NCI-H2196 (cell line): ENCODE results near the gene HSPA6.
"Not testable (repeated sequence)": the region's sequence is repeated elsewhere in the genome, so short reads cannot be mapped to it uniquely, and the experiment has no call there.

Source experiments
- DNase-seq: peaks from one replicate; lab custom pipeline; 2025; ENCODE audit not compliant: unreplicated experiment; lab: John Stamatoyannopoulos, UW

The HSPA6 gene

GRCh38 chr1:161523817-161524741, at the start of gene HSPA6:
TSS of gene HSPA6 (plus strand) at chr1:161524540. CDS start at chr1:161524659, 119 bp downstream.
- DNase-seq, result peak; percentile 61

GRCh38 chr1:161477711-161478110, 46.6 kb upstream of the HSPA6 start:
- DNase-seq, result not testable (repeated sequence)

GRCh38 chr1:161478985-161479384, 45.4 kb upstream of the HSPA6 start:
- DNase-seq, result no peak

- DNase-seq, result no peak
These were observed 43.8 kb upstream of the HSPA6 start for GRCh38 chr1:161480381-161481035.

GRCh38 chr1:161481624-161482392, 42.5 kb upstream of the HSPA6 start:
- no peak for DNase-seq

GRCh38 chr1:161482610-161483009, 41.7 kb upstream of the HSPA6 start:
- no peak for DNase-seq

GRCh38 chr1:161483361-161483760, 41.0 kb upstream of the HSPA6 start:
- no peak for DNase-seq

- no peak for DNase-seq
These were observed 39.7 kb upstream of the HSPA6 start for GRCh38 chr1:161484613-161485012.

GRCh38 chr1:161486806-161487741, 37.3 kb upstream of the HSPA6 start:
- DNase-seq, result peak; percentile 38

GRCh38 chr1:161491472-161491871, 32.9 kb upstream of the HSPA6 start:
- DNase-seq, result no peak

- no peak for DNase-seq
These were observed 31.5 kb upstream of the HSPA6 start for GRCh38 chr1:161492827-161493226.

- DNase-seq, result no peak
These were observed 30.1 kb upstream of the HSPA6 start for GRCh38 chr1:161494091-161494735.

- DNase-seq, result no peak
These were observed 28.9 kb upstream of the HSPA6 start for GRCh38 chr1:161495490-161495889.

GRCh38 chr1:161497961-161498360, 26.4 kb upstream of the HSPA6 start:
- DNase-seq, result no peak

- DNase-seq, result no peak
These were observed 25.7 kb upstream of the HSPA6 start for GRCh38 chr1:161498646-161499045.

- DNase-seq, result no peak
These were observed 25.0 kb upstream of the HSPA6 start for GRCh38 chr1:161499099-161500039.

- no peak for DNase-seq
These were observed 23.1 kb upstream of the HSPA6 start for GRCh38 chr1:161501234-161501633.

GRCh38 chr1:161502181-161502580, 22.2 kb upstream of the HSPA6 start:
- no peak for DNase-seq
